ENCODE measurements around the gene KCNMA1.

- TF ChIP-seq GATA2 (IDR thresholded peaks at IDR 0.05; ENCODE audit: low read depth, low read length) (no peak), GATA3 (IDR thresholded peaks at IDR 0.05; ENCODE audit: low read depth, low read length) (no peak)
Measured at GRCh38 chr10:77309092-77309491, 328.5 kb downstream of the KCNMA1 start.

Data from SH-SY5Y (cell line).